Endodermal cell (in vitro differentiated cells): ENCODE results near the gene HRK. TPM values are rescaled to one million over a fixed set of nuclear protein-coding genes. Genes with fewer than 3 reads are reported as not detected.

Experiments
- DNase-seq: peaks from one replicate; pipeline ENCODE4 v3.0.0-alpha.2; 2017
- H3K27ac ChIP-seq: 2 replicates; pipeline ENCODE4 v1.5.1; 2013; ENCODE audit warnings: mild to moderate bottlenecking, low read depth, low read length, moderate library complexity
- H3K27me3 ChIP-seq: 2 replicates; pipeline ENCODE4 v1.6.1; 2013; ENCODE audit warnings: mild to moderate bottlenecking, low read length, moderate library complexity; ENCODE audit not compliant: insufficient read depth, control insufficient read depth, poor library complexity, severe bottlenecking
- H3K36me3 ChIP-seq: 2 replicates; pipeline ENCODE4 v1.7.0; 2013; ENCODE audit warnings: mild to moderate bottlenecking, low read length, moderate library complexity; ENCODE audit not compliant: control insufficient read depth, insufficient read depth
- H3K4me1 ChIP-seq: one replicate; pipeline ENCODE4 v1.7.0; 2013; ENCODE audit warnings: low read length; ENCODE audit not compliant: control insufficient read depth, insufficient read depth
- H3K4me3 ChIP-seq: 2 replicates; pipeline ENCODE4 v1.5.1; 2013; ENCODE audit warnings: mild to moderate bottlenecking, low read length, moderate library complexity
- H3K9ac ChIP-seq: 2 replicates; pipeline ENCODE4 v1.6.1; 2013; ENCODE audit warnings: mild to moderate bottlenecking, low read length, moderate library complexity; ENCODE audit not compliant: poor library complexity, severe bottlenecking; ENCODE audit errors: extremely low read depth
- H3K9me3 ChIP-seq: 2 replicates; pipeline ENCODE4 v1.6.1; 2013; ENCODE audit warnings: mild to moderate bottlenecking, low read length, moderate library complexity; ENCODE audit not compliant: control insufficient read depth
- H3K27ac Mint-ChIP-seq: 2 replicates; pipeline ENCODE4 v1.8.0; 2020; ENCODE audit warnings: mixed read lengths
- H3K27me3 Mint-ChIP-seq: 2 replicates; pipeline ENCODE4 v1.8.0; 2021; ENCODE audit warnings: mild to moderate bottlenecking, mixed read lengths; ENCODE audit not compliant: insufficient read depth
- H3K36me3 Mint-ChIP-seq: 2 replicates; pipeline ENCODE4 v1.8.0; 2020; ENCODE audit warnings: low read depth, mixed read lengths
- H3K4me1 Mint-ChIP-seq: 2 replicates; pipeline ENCODE4 v1.8.0; 2020; ENCODE audit warnings: mixed read lengths
- H3K4me3 Mint-ChIP-seq: 2 replicates; pipeline ENCODE4 v1.8.0; 2020; ENCODE audit warnings: mild to moderate bottlenecking, moderate library complexity, mixed read lengths
- H3K9me3 Mint-ChIP-seq: 2 replicates; pipeline ENCODE4 v1.8.0; 2020; ENCODE audit warnings: mild to moderate bottlenecking, mixed read lengths
- CTCF ChIP-seq: fragments of 200-600 bp; sonication (generic); conservative IDR thresholded peaks from 2 replicates; pipeline ENCODE4 v1.5.0; 2021; ENCODE audit warnings: antibody characterized with exemption, mild to moderate bottlenecking
- WGBS, 2 experiments: methylation state at CpG; one replicate each; pipeline versions ENCODE4 v1.1.5 to v1.1.7; 2013; ENCODE audit warnings: missing lambda C conversion rate in 2 of 2, mixed read lengths in 1 of 2; ENCODE audit not compliant: insufficient coverage in 1 of 2, insufficient read length in 1 of 2; 5-methylcytosine and 5-hydroxymethylcytosine counted together
- total RNA-seq, 2 donors: library from RNA; stranded (reverse); fragmentation: NEBNext Ultra II Directional in 1 of 2; extraction: Animal tissue kit (Norgen Biotek cat#: 25700) in 1 of 2; gene quantifications; 2 replicates in 1 of 2; 3 replicates in 1 of 2; pipeline ENCODE4 v1.2.1, GENCODE V29; 2021

The HRK gene
- total RNA-seq, 2 donors from 2014 or later = 1.4 to 1.6 TPM

GRCh38 chr12:116901612-116902011 lies 20.4 kb upstream of the HRK start:
- no peaks in the 10 kb centered on the region for H3K4me1 Mint-ChIP-seq
- no peak for DNase-seq
- no peak overlapping the region for H3K4me3 Mint-ChIP-seq
- Histone ChIP-seq H3K4me1 (no peaks in the 10 kb centered on the region), H3K9ac (no peak overlapping the region), H3K36me3 (no peaks in the 10 kb centered on the region), H3K9me3 (no peaks in the 10 kb centered on the region), H3K27ac (no peak overlapping the region), H3K4me3 (no peak overlapping the region), H3K27me3 (peaks cover 6% of the 10 kb centered on the region)
- H3K9me3 Mint-ChIP-seq = no peaks in the 10 kb centered on the region
- TF ChIP-seq CTCF = no peak
- no peak overlapping the region for H3K27ac Mint-ChIP-seq
- peaks cover 22% of the 10 kb centered on the region for H3K27me3 Mint-ChIP-seq
- no peaks in the 10 kb centered on the region for H3K36me3 Mint-ChIP-seq
- 89% methylated on average over 2 of the region's 2 CpGs; no CpG with 5 or more reads in 1 of the 2 experiments for WGBS, 2 experiments

GRCh38 chr12:116898669-116899068 lies 17.4 kb upstream of the HRK start:
- no peaks in the 10 kb centered on the region for H3K9me3 ChIP-seq
- no peak for TF ChIP-seq CTCF
- H3K9ac ChIP-seq = no peak overlapping the region
- H3K27ac Mint-ChIP-seq = no peak overlapping the region
- no peak overlapping the region for H3K4me3 ChIP-seq
- H3K27ac ChIP-seq = no peak overlapping the region
- 83 to 91% methylated on average over 3 of the region's 3 CpGs for WGBS, 2 experiments
- H3K36me3 ChIP-seq = no peaks in the 10 kb centered on the region
- H3K36me3 Mint-ChIP-seq = no peaks in the 10 kb centered on the region
- peaks cover 18% of the 10 kb centered on the region for H3K27me3 Mint-ChIP-seq
- H3K4me1 ChIP-seq = no peaks in the 10 kb centered on the region
- no peaks in the 10 kb centered on the region for H3K9me3 Mint-ChIP-seq
- H3K27me3 ChIP-seq = peaks cover 6% of the 10 kb centered on the region
- H3K4me1 Mint-ChIP-seq = no peaks in the 10 kb centered on the region
- no peak overlapping the region for H3K4me3 Mint-ChIP-seq
- no peak for DNase-seq

- TF ChIP-seq CTCF = no peak
- H3K4me1 ChIP-seq = no peaks in the 10 kb centered on the region
- Mint-ChIP-seq H3K27ac (no peak overlapping the region), H3K9me3 (no peaks in the 10 kb centered on the region), H3K36me3 (no peaks in the 10 kb centered on the region), H3K27me3 (peaks cover 21% of the 10 kb centered on the region), H3K4me1 (no peaks in the 10 kb centered on the region), H3K4me3 (no peak overlapping the region)
- no peaks in the 10 kb centered on the region for H3K9me3 ChIP-seq
- 92 to 93% methylated on average over 2 to 4 of the region's 4 CpGs for WGBS, 2 experiments
- H3K9ac ChIP-seq = no peak overlapping the region
- H3K27me3 ChIP-seq = peaks cover 6% of the 10 kb centered on the region
- H3K4me3 ChIP-seq = no peak overlapping the region
- DNase-seq = no peak
- no peaks in the 10 kb centered on the region for H3K36me3 ChIP-seq
- H3K27ac ChIP-seq = no peak overlapping the region
Observed at GRCh38 chr12:116897476-116897875, 16.2 kb upstream of the HRK start.
